Kidney (tissue), 14 donors: ENCODE results near the gene HIVEP3. TPM values are rescaled to one million over a fixed set of nuclear protein-coding genes. Genes with fewer than 3 reads are reported as not detected.
A peak's percentile ranks its signal among the peaks of the same experiment; 100 is the strongest.

Experiments used
- DNase-seq, 5 donors: peaks; one replicate each; pipeline ENCODE4 v3.0.0-alpha.2; 2013 to 2020
- FAIRE-seq: peaks from 2 replicates; lab custom pipeline; 2012; peaks lifted over from hg19 to GRCh38; lab: Jason Lieb, UNC
- H3K27ac ChIP-seq, 2 donors: one replicate each; pipeline ENCODE4 v1.7.0; 2013; ENCODE audit warnings: low read depth in 2 of 2, low read length in 2 of 2, inconsistent platforms in 1 of 2
- H3K27me3 ChIP-seq: one replicate; pipeline ENCODE4 v1.7.1; 2013; ENCODE audit warnings: low read length, inconsistent platforms; ENCODE audit not compliant: control insufficient read depth, insufficient read depth
- H3K36me3 ChIP-seq, 3 donors: one replicate each; pipeline versions ENCODE4 v1.7.0 to v1.7.1; 2013; ENCODE audit warnings: low read length in 3 of 3, control low read depth in 1 of 3, inconsistent platforms in 1 of 3; ENCODE audit not compliant: insufficient read depth in 3 of 3, control insufficient read depth in 2 of 3
- H3K4me1 ChIP-seq, 3 donors: one replicate each; pipeline versions ENCODE4 v1.7.0 to v1.7.1; 2013; ENCODE audit warnings: low read length in 3 of 3, inconsistent platforms in 1 of 3, low read depth in 1 of 3; ENCODE audit not compliant: control insufficient read depth in 2 of 3, insufficient read depth in 2 of 3
- H3K4me3 ChIP-seq, 3 donors: one replicate each; pipeline versions ENCODE4 v1.7.0 to v1.8.1; 2013; ENCODE audit warnings: low read length in 3 of 3, control low read depth in 1 of 3, inconsistent platforms in 1 of 3
- H3K9ac ChIP-seq, 3 donors: one replicate each; pipeline versions ENCODE4 v1.7.0 to v1.7.1; 2013; ENCODE audit warnings: low read length in 3 of 3, control low read depth in 1 of 3, inconsistent platforms in 1 of 3
- H3K9me3 ChIP-seq, 3 donors: one replicate each; pipeline versions ENCODE4 v1.7.0 to v1.7.1; 2013; ENCODE audit warnings: low read length in 3 of 3, control low read depth in 1 of 3, inconsistent platforms in 1 of 3; ENCODE audit not compliant: control insufficient read depth in 2 of 3, insufficient read depth in 1 of 3
- intact Hi-C: fragments of 100-400 bp; cut with DNase I; formaldehyde crosslinking; loops from one replicate; pipeline ENCODE4 v1.11.1; 2022
- polyA plus RNA-seq: library from polyadenylated mRNA; stranded (reverse); fragments of 350-450 nt; fragmentation: Illumina TruSeq; extraction: RNeasy Lipid Tissue Mini Kit (QIAGEN cat#74804); gene quantifications from one replicate; pipeline ENCODE4 v1.2.3, GENCODE V29; 2014; ENCODE audit warnings: low read depth, low replicate concordance; ENCODE audit not compliant: insufficient read depth
- total RNA-seq: library from RNA; stranded (reverse); fragmentation: NEBNext Ultra II Directional; extraction: Animal tissue kit (Norgen Biotek cat#: 25700); gene quantifications from one replicate; pipeline ENCODE4 v1.2.1, GENCODE V29; 2021
- TF ChIP-seq, protein P1 (sequence below): IDR thresholded peaks from 3 replicates; pipeline ENCODE4 v1.5.1; 2012; ENCODE audit warnings: mild to moderate bottlenecking, moderate library complexity, borderline replicate concordance; ENCODE audit not compliant: insufficient read depth; ENCODE audit errors: extremely low read depth
- donor health status: control.
- donor health status: control.
- donor health status: control.
- donor health status: control.
- donor health status: control.
- donor health status: DM: yes; HTN: yes; CAD: no.
- donor health status: Normal renal cell carcinoma (clear cell type).

The HIVEP3 gene
- total and polyA plus RNA-seq, 2 donors from 2014 or later = 3.5 to 11.0 TPM

DNA sequence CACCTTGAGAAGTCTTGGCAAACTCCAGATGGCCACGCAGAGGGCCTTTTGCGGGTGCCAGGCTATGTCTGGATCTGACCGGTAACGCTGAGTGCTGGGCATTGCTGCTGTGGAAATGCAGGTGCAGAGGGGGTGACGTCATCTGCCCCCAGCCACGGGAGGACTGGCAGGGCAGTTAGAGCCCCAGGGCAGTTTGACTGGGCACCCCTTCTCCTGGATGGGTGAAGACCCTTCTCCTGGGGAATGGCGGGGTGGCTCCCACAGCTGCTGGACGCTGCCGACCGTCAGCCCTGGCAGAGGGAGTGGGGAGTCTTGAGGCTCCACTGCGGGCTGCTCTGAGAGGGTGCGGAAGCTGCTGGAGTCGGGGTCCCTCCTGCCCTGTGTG is 421.7 kb downstream of the HIVEP3 start:
- peak overlapping the region in 1 of 3 donors; percentile 77 for H3K9ac ChIP-seq
- DNase-seq (peak in 1 of 5 donors; percentile 88), FAIRE-seq (no peak)
- peaks cover 0 to 37% (median 16%) of the 10 kb centered on the region in 3 donors for H3K4me1 ChIP-seq
- no peaks in the 10 kb centered on the region for H3K36me3 ChIP-seq
- H3K27ac ChIP-seq = peak overlapping the region; percentile 85 to 88
- TF ChIP-seq, protein P1, sequence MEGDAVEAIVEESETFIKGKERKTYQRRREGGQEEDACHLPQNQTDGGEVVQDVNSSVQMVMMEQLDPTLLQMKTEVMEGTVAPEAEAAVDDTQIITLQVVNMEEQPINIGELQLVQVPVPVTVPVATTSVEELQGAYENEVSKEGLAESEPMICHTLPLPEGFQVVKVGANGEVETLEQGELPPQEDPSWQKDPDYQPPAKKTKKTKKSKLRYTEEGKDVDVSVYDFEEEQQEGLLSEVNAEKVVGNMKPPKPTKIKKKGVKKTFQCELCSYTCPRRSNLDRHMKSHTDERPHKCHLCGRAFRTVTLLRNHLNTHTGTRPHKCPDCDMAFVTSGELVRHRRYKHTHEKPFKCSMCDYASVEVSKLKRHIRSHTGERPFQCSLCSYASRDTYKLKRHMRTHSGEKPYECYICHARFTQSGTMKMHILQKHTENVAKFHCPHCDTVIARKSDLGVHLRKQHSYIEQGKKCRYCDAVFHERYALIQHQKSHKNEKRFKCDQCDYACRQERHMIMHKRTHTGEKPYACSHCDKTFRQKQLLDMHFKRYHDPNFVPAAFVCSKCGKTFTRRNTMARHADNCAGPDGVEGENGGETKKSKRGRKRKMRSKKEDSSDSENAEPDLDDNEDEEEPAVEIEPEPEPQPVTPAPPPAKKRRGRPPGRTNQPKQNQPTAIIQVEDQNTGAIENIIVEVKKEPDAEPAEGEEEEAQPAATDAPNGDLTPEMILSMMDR = no peak
- H3K9me3 ChIP-seq = no peaks in the 10 kb centered on the region
- peak overlapping the region in 1 of 3 donors; percentile 8 for H3K4me3 ChIP-seq
- intact Hi-C loops = no loop called here
- H3K27me3 ChIP-seq = no peaks in the 10 kb centered on the region

DNA sequence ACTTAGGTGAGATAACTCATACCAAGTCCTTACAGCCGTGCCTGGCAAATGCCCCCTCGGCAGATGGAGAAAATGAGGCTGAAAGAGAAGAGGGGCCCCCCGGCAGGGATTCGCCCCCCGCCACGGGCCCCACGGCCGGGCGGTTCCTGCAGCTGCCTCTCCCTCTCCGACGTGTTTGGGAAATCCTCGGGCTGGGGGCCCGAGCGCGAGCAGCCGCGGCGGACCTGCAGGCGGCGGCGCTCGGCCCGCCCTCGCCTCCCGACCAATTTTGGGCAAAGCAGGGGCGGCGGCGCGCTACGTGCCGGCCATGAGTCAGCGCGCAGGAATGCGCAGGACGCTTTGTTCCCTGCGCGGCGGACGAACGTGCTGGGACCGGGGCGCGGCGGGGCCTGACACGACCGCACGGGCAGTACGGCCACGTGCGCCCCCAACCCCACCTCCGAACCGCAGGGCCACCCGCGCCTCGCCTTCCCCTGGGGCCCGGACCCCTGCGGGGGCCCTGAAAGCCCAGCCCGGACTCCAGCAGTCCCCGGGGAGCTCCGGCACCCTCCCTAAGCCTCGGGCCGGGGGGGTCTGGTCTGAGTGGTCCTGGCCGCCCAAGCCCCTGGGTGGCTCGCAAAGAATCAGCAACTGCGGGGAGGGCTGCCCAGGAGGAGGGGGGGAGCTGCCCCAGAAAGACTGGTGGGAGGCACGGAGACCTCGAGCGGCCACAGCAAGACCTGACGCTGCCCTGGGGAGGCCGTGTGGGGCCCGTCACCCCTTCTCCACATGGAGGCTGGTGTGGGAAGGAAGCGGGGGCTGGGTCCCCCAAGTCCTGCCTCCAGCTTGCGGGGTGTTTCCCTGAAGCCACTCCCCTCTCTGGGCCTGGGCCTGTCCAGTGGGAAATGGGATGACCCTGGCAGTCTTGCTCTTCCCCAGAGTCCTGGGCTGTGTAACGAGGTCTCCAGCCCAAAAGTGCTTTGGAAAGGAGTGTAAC is 422.4 kb downstream of the HIVEP3 start:
- H3K36me3 ChIP-seq = no peaks in the 10 kb centered on the region
- H3K27ac ChIP-seq = peak overlapping the region; percentile 85 to 88
- intact Hi-C loops = no loop called here
- H3K9me3 ChIP-seq = no peaks in the 10 kb centered on the region
- H3K4me1 ChIP-seq = peaks cover 0 to 37% (median 15%) of the 10 kb centered on the region in 3 donors
- TF ChIP-seq, protein P1 = no peak
- DNase-seq = peak; percentile 86 to 98 (median 90)
- H3K4me3 ChIP-seq = peak overlapping the region in 2 of 3 donors; percentile 29 to 39
- H3K9ac ChIP-seq = peak overlapping the region in 2 of 3 donors; percentile 24 to 77
- no peak for FAIRE-seq
- H3K27me3 ChIP-seq = no peaks in the 10 kb centered on the region

DNA sequence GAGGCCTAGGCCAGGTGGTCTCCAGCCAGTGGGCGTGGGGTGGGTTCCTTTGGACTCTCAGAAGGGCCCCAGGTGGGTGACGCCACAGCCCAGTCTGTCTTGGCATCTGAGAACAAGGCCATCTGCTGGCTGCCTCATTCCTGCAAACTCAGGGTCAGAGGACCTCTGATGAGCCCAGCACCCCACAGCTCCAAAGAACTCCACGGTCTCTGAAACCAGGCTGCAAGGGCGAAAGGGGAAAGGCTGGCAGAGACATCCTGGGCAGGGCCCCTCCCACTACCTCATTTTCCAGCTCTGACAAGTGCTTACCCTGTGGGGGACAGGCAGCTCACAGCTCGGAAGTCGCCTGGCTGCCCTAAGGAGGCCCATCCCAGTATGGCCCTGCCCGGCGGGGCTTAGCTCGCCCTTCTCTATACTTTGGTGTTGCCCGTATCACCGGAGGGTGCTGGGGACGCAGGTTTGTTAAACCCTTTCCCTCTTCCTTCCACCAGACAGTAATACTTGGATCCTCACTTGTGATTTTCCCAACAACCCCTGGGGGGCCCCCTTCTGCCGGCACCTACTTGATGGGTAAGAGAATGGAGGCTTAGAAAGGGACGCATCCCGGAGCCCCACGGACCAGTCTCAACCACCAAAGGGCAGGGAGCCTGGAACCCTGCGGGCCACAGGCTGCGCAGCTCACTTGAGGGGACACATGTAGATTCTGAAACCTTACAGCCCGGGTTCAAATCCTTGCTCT is 423.3 kb downstream of the HIVEP3 start:
- H3K27ac ChIP-seq = peak overlapping the region in 1 of 2 donors; percentile 41
- H3K36me3 ChIP-seq = no peaks in the 10 kb centered on the region
- no peak for FAIRE-seq
- DNase-seq = peak in 2 of 5 donors; percentile 59 to 82
- TF ChIP-seq, protein P1 = no peak
- H3K9me3 ChIP-seq = no peaks in the 10 kb centered on the region
- H3K4me1 ChIP-seq = peaks cover 0 to 32% (median 11%) of the 10 kb centered on the region in 3 donors
- no peaks in the 10 kb centered on the region for H3K27me3 ChIP-seq
- intact Hi-C loops = no loop called here
- peak overlapping the region in 1 of 3 donors; percentile 39 for H3K4me3 ChIP-seq
- H3K9ac ChIP-seq = peak overlapping the region in 1 of 3 donors; percentile 68
